ENCODE data around the gene CT47C1. TPM values are rescaled to one million over a fixed set of nuclear protein-coding genes. Genes with fewer than 3 reads are reported as not detected.

Gene CT47C1
- total RNA-seq, 2 experiments from 2014 or later: not detected

- Histone ChIP-seq H3K4me3 (ENCODE audit: low read depth, low read length, poor library complexity, severe bottlenecking) (no peak overlapping the region), H2AFZ (ENCODE audit: low read length) (no peak overlapping the region), H4K20me1 (ENCODE audit: insufficient read depth, low read length) (no peaks in the 10 kb centered on the region), H3K27ac (ENCODE audit: low read depth, low read length, poor library complexity, severe bottlenecking) (no peak overlapping the region), H3K79me2 (ENCODE audit: insufficient read depth, low read depth, low read length) (no peaks in the 10 kb centered on the region), H3K4me2 (ENCODE audit: low read length) (no peak overlapping the region), H3K4me1 (ENCODE audit: insufficient read depth, low read length, poor library complexity, severe bottlenecking) (no peaks in the 10 kb centered on the region), H3K9me2 (ENCODE audit: insufficient read depth, low read length) (no peaks in the 10 kb centered on the region), H3K9me3 (ENCODE audit: low read length) (no peaks in the 10 kb centered on the region), H3K36me3 (ENCODE audit: insufficient read depth, low read length) (no peaks in the 10 kb centered on the region)
- DNase-seq (ENCODE audit: low spot score): no peak
- ChIA-PET CTCF (ENCODE audit: unreplicated experiment) (no interaction called here), POLR2A (interaction anchor here (0.7 kb wide), 1 partner anchor 129 kb away, joined by 3 read pairs; no protein-coding TSS in a partner anchor)
- TF ChIP-seq, protein P1, sequence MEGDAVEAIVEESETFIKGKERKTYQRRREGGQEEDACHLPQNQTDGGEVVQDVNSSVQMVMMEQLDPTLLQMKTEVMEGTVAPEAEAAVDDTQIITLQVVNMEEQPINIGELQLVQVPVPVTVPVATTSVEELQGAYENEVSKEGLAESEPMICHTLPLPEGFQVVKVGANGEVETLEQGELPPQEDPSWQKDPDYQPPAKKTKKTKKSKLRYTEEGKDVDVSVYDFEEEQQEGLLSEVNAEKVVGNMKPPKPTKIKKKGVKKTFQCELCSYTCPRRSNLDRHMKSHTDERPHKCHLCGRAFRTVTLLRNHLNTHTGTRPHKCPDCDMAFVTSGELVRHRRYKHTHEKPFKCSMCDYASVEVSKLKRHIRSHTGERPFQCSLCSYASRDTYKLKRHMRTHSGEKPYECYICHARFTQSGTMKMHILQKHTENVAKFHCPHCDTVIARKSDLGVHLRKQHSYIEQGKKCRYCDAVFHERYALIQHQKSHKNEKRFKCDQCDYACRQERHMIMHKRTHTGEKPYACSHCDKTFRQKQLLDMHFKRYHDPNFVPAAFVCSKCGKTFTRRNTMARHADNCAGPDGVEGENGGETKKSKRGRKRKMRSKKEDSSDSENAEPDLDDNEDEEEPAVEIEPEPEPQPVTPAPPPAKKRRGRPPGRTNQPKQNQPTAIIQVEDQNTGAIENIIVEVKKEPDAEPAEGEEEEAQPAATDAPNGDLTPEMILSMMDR (conservative IDR thresholded peaks at IDR 0.05; ENCODE audit: low read length): no peak
- TF ChIP-seq EZH2phosphoT487 (IDR thresholded peaks at IDR 0.05; ENCODE audit: borderline replicate concordance, low read depth, low read length): no peak
- no TSS peak for BruUV-seq (replicated peaks)
- intact Hi-C loops (cut with micrococcal nuclease; ENCODE audit: unreplicated experiment): no loop called here
Observed at GRCh38 chrX:119101168-119101567, 28.4 kb downstream of the CT47C1 start.

DNA sequence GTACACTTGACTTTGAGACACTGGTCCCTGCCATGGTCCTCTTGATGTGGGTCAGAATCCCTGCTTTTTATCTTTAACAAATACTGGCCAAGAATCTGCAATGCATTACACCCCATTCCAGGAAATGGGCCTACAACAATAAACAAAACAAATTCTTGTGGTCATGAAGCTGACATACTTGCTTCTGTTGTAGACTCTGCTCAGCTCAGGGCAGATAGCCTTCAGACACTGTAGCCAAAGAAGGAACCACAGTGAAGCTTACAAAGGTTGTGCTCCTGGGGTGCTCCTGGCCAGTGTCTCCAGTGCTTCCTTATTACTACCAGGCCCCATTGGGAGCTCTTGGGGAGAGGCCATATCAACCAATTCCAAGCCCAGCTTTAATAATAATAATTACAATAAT, 33.0 kb downstream of the CT47C1 start:
- DNase-seq (ENCODE audit: low spot score): no peak
- no peaks in the 10 kb centered on the region for H3K9me3 ChIP-seq (ENCODE audit: low read length)
- intact Hi-C loops (cut with micrococcal nuclease; ENCODE audit: unreplicated experiment): no loop called here
- no peak overlapping the region for H3K4me2 ChIP-seq (ENCODE audit: low read length)
- H3K4me3 ChIP-seq (ENCODE audit: low read depth, low read length, poor library complexity, severe bottlenecking): no peak overlapping the region
- ChIA-PET POLR2A (interaction anchor here (0.6 kb wide), 1 partner anchor 374 kb away, joined by 3 read pairs; no protein-coding TSS in a partner anchor), CTCF (ENCODE audit: unreplicated experiment) (no interaction called here)
- H3K79me2 ChIP-seq (ENCODE audit: insufficient read depth, low read depth, low read length): no peaks in the 10 kb centered on the region
- BruUV-seq (replicated peaks): no TSS peak
- H3K9me2 ChIP-seq (ENCODE audit: insufficient read depth, low read length): no peaks in the 10 kb centered on the region
- no peak overlapping the region for H2AFZ ChIP-seq (ENCODE audit: low read length)
- TF ChIP-seq EZH2phosphoT487 (IDR thresholded peaks at IDR 0.05; ENCODE audit: borderline replicate concordance, low read depth, low read length): no peak
- TF ChIP-seq, protein P1 (conservative IDR thresholded peaks at IDR 0.05; ENCODE audit: low read length): no peak
- H3K27ac ChIP-seq (ENCODE audit: low read depth, low read length, poor library complexity, severe bottlenecking): no peak overlapping the region
- H3K36me3 ChIP-seq (ENCODE audit: insufficient read depth, low read length): no peaks in the 10 kb centered on the region
- no peaks in the 10 kb centered on the region for H4K20me1 ChIP-seq (ENCODE audit: insufficient read depth, low read length)
- no peaks in the 10 kb centered on the region for H3K4me1 ChIP-seq (ENCODE audit: insufficient read depth, low read length, poor library complexity, severe bottlenecking)

- H3K79me2 ChIP-seq (ENCODE audit: insufficient read depth, low read depth, low read length): no peaks in the 10 kb centered on the region
- H3K9me3 ChIP-seq (ENCODE audit: low read length): no peaks in the 10 kb centered on the region
- TF ChIP-seq, protein P1 (conservative IDR thresholded peaks at IDR 0.05; ENCODE audit: low read length): no peak
- no peak for TF ChIP-seq EZH2phosphoT487 (IDR thresholded peaks at IDR 0.05; ENCODE audit: borderline replicate concordance, low read depth, low read length)
- H3K4me2 ChIP-seq (ENCODE audit: low read length): no peak overlapping the region
- ChIA-PET CTCF (ENCODE audit: unreplicated experiment) (no interaction called here), POLR2A (no interaction called here)
- DNase-seq (ENCODE audit: low spot score): no peak
- no TSS peak for BruUV-seq (replicated peaks)
- no peak overlapping the region for H2AFZ ChIP-seq (ENCODE audit: low read length)
- no peak overlapping the region for H3K4me3 ChIP-seq (ENCODE audit: low read depth, low read length, poor library complexity, severe bottlenecking)
- H4K20me1 ChIP-seq (ENCODE audit: insufficient read depth, low read length): no peaks in the 10 kb centered on the region
- no peak overlapping the region for H3K27ac ChIP-seq (ENCODE audit: low read depth, low read length, poor library complexity, severe bottlenecking)
- no peaks in the 10 kb centered on the region for H3K36me3 ChIP-seq (ENCODE audit: insufficient read depth, low read length)
- no peaks in the 10 kb centered on the region for H3K9me2 ChIP-seq (ENCODE audit: insufficient read depth, low read length)
- H3K4me1 ChIP-seq (ENCODE audit: insufficient read depth, low read length, poor library complexity, severe bottlenecking): no peaks in the 10 kb centered on the region
- intact Hi-C loops (cut with micrococcal nuclease; ENCODE audit: unreplicated experiment): no loop called here
Observed at GRCh38 chrX:119107206-119107605, 34.4 kb downstream of the CT47C1 start.

Data from OCI-LY7 (cell line).